GM12873 (cell line): ENCODE measurements around the gene RAB44.

Source experiments
- CTCF ChIP-seq: IDR thresholded peaks from 2 replicates; pipeline ENCODE4 v1.5.1; 2012; ENCODE audit warnings: low read depth, mild to moderate bottlenecking, moderate library complexity, low read length, control low read depth; ENCODE audit not compliant: insufficient read depth; ENCODE audit errors: missing control alignments

The RAB44 gene

GRCh38 chr6:36691612-36692011 lies 6.0 kb upstream of the RAB44 start:
- TF ChIP-seq CTCF = no peak

GRCh38 chr6:36692220-36692619 lies 5.4 kb upstream of the RAB44 start:
- no peak for TF ChIP-seq CTCF

- TF ChIP-seq CTCF = no peak
Measured at GRCh38 chr6:36692861-36693702, 4.5 kb upstream of the RAB44 start.

DNA sequence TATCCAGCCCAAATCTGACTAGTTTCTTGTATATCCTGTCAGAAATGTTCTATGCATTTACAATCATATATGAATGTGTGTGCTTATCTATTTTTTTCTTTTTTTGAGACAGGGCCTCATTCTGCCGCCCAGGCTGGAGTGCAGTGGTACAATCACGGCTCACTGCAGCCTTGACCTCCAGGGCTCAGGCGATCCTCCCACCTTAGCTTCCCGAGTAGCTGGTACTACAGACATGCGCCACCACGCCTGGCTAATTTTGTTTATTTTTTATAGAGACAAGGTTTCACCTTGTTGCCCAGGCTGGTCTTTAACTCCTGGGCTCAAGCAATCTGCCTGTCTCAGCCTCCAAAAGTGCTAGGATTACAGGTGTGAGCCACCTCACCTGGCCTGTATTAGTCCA lies 3.0 kb upstream of the RAB44 start:
- TF ChIP-seq CTCF = no peak

- no peak for TF ChIP-seq CTCF
Measured at GRCh38 chr6:36695414-36695813, 2.2 kb upstream of the RAB44 start.

DNA sequence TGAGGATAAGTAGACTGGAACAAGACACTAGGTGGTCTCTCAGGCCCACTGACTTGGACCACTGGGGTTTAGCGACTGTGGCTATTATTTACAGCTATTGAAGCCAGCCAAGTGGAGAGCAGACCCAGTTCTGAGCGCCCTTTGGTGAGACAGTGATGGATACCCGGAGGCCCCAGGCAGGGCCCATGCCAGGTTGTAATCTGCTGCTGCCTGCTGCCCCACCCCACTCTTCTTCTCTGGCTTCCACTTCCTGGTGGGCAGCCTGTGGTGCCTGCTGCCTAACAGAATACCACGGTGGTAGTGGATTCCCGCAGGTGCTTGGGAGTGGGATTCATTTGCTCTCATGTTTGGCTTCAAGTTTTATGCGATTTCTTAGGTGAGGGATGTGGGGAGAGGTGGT lies 570 bp downstream of the RAB44 start:
- TF ChIP-seq CTCF = no peak

- TF ChIP-seq CTCF = no peak
Measured at GRCh38 chr6:36698871-36699271, 1.2 kb downstream of the RAB44 start.
